HEK293 (cell line): ENCODE results near the gene ZBTB47.

Source experiments
- GLIS1 ChIP-seq: fragments of 450-650 bp; formaldehyde crosslinking; IDR thresholded peaks from 2 replicates; pipeline ENCODE4 v1.5.1; 2016; ENCODE audit warnings: missing biosample characterization, missing genetic modification characterization
- GLIS2 ChIP-seq: fragments of 450-650 bp; formaldehyde crosslinking; IDR thresholded peaks from 2 replicates; pipeline ENCODE4 v1.5.1; 2016; ENCODE audit warnings: missing biosample characterization, missing genetic modification characterization
- MYNN ChIP-seq: fragments of 450-650 bp; formaldehyde crosslinking; IDR thresholded peaks from 2 replicates; pipeline ENCODE4 v1.5.1; 2016; ENCODE audit warnings: missing biosample characterization, missing genetic modification characterization, borderline replicate concordance
- OSR2 ChIP-seq: fragments of 450-650 bp; formaldehyde crosslinking; IDR thresholded peaks from 2 replicates; pipeline ENCODE4 v1.5.1; 2016; ENCODE audit warnings: missing biosample characterization, missing genetic modification characterization
- SALL2 ChIP-seq: fragments of 450-650 bp; formaldehyde crosslinking; IDR thresholded peaks from 2 replicates; pipeline ENCODE4 v1.5.0; 2017; ENCODE audit warnings: missing biosample characterization, mild to moderate bottlenecking, missing genetic modification characterization, borderline replicate concordance
- SP3 ChIP-seq: fragments of 450-650 bp; formaldehyde crosslinking; IDR thresholded peaks from 2 replicates; pipeline ENCODE4 v1.5.1; 2016; ENCODE audit warnings: missing biosample characterization, missing genetic modification characterization
- TCF7L2 ChIP-seq: IDR thresholded peaks from 2 replicates; pipeline ENCODE4 v1.6.1; 2011; ENCODE audit warnings: low read depth, mild to moderate bottlenecking, inconsistent platforms, low read length, moderate library complexity, borderline replicate concordance
- TRIM28 ChIP-seq: IDR thresholded peaks from 2 replicates; pipeline ENCODE4 v1.6.1; 2011; ENCODE audit warnings: low read length, control low read depth, borderline replicate concordance
- ZBTB1 ChIP-seq: fragments of 450-650 bp; formaldehyde crosslinking; IDR thresholded peaks from 2 replicates; pipeline ENCODE4 v1.5.1; 2016; ENCODE audit warnings: missing biosample characterization, missing genetic modification characterization
- ZBTB20 ChIP-seq: fragments of 450-650 bp; formaldehyde crosslinking; IDR thresholded peaks from 2 replicates; pipeline ENCODE4 v1.5.1; 2016; ENCODE audit warnings: missing biosample characterization, missing genetic modification characterization
- ZEB2 ChIP-seq: fragments of 450-650 bp; formaldehyde crosslinking; IDR thresholded peaks from 2 replicates; pipeline ENCODE4 v1.5.1; 2016; ENCODE audit warnings: missing biosample characterization, missing genetic modification characterization
- ZIC2 ChIP-seq: fragments of 450-650 bp; formaldehyde crosslinking; IDR thresholded peaks from 2 replicates; pipeline ENCODE4 v1.5.1; 2016; ENCODE audit warnings: missing biosample characterization, missing genetic modification characterization
- ZNF132 ChIP-seq: fragments of 450-650 bp; formaldehyde crosslinking; IDR thresholded peaks from 2 replicates; pipeline ENCODE4 v1.5.1; 2017; ENCODE audit warnings: missing biosample characterization, missing genetic modification characterization, borderline replicate concordance
- ZNF133 ChIP-seq: fragments of 450-650 bp; formaldehyde crosslinking; IDR thresholded peaks from 2 replicates; pipeline ENCODE4 v1.5.1; 2016; ENCODE audit warnings: missing biosample characterization, missing genetic modification characterization
- ZNF175 ChIP-seq: fragments of 450-650 bp; formaldehyde crosslinking; IDR thresholded peaks from 2 replicates; pipeline ENCODE4 v1.5.1; 2016; ENCODE audit warnings: missing biosample characterization, missing genetic modification characterization
- ZNF529 ChIP-seq: fragments of 450-650 bp; formaldehyde crosslinking; IDR thresholded peaks from 2 replicates; pipeline ENCODE4 v1.5.1; 2017; ENCODE audit warnings: missing genetic modification characterization, missing biosample characterization; ENCODE audit not compliant: insufficient replicate concordance
- ZNF530 ChIP-seq: fragments of 450-650 bp; formaldehyde crosslinking; IDR thresholded peaks from 2 replicates; pipeline ENCODE4 v1.5.1; 2016; ENCODE audit warnings: low read depth, missing biosample characterization, missing genetic modification characterization
- ZNF555 ChIP-seq: fragments of 450-650 bp; formaldehyde crosslinking; conservative IDR thresholded peaks from 2 replicates; pipeline ENCODE4 v1.5.1; 2017; ENCODE audit warnings: missing biosample characterization, mild to moderate bottlenecking, missing genetic modification characterization, inconsistent platforms
- ZNF558 ChIP-seq: fragments of 450-650 bp; formaldehyde crosslinking; IDR thresholded peaks from 2 replicates; pipeline ENCODE4 v1.5.1; 2016; ENCODE audit warnings: missing biosample characterization, missing genetic modification characterization
- ZNF596 ChIP-seq: fragments of 450-650 bp; IDR thresholded peaks from 2 replicates; pipeline ENCODE4 v1.5.0; 2018; ENCODE audit warnings: missing biosample characterization, mild to moderate bottlenecking, missing genetic modification characterization, moderate library complexity
- ZNF610 ChIP-seq: fragments of 450-650 bp; formaldehyde crosslinking; IDR thresholded peaks from 2 replicates; pipeline ENCODE4 v1.5.1; 2016; ENCODE audit warnings: missing biosample characterization, missing genetic modification characterization, borderline replicate concordance
- ZNF621 ChIP-seq: fragments of 450-650 bp; formaldehyde crosslinking; IDR thresholded peaks from 2 replicates; pipeline ENCODE4 v1.5.1; 2017; ENCODE audit warnings: missing biosample characterization, missing genetic modification characterization
- ZNF626 ChIP-seq: fragments of 450-650 bp; sonication (Bioruptor Pico); formaldehyde crosslinking; IDR thresholded peaks from 2 replicates; pipeline ENCODE4 v1.5.1; 2018; ENCODE audit warnings: missing biosample characterization, missing genetic modification characterization, inconsistent platforms
- ZNF658 ChIP-seq: fragments of 450-650 bp; formaldehyde crosslinking; IDR thresholded peaks from 2 replicates; pipeline ENCODE4; 2016; ENCODE audit warnings: missing biosample characterization, missing genetic modification characterization
- ZNF677 ChIP-seq: fragments of 450-650 bp; IDR thresholded peaks from 2 replicates; pipeline ENCODE4 v1.5.0; 2018; ENCODE audit warnings: missing biosample characterization, mild to moderate bottlenecking, missing genetic modification characterization, moderate library complexity
- ZNF785 ChIP-seq: fragments of 450-650 bp; formaldehyde crosslinking; IDR thresholded peaks from 2 replicates; pipeline ENCODE4 v1.5.1; 2016; ENCODE audit warnings: missing biosample characterization, missing genetic modification characterization
- ZNF837 ChIP-seq: fragments of 450-650 bp; formaldehyde crosslinking; IDR thresholded peaks from 2 replicates; pipeline ENCODE4 v1.5.1; 2016; ENCODE audit warnings: missing biosample characterization, missing genetic modification characterization
- TF ChIP-seq, protein P1 (sequence below): fragments of 450-650 bp; formaldehyde crosslinking; IDR thresholded peaks from 2 replicates; pipeline ENCODE4 v1.5.1; 2016; ENCODE audit warnings: missing biosample characterization, missing genetic modification characterization
- TF ChIP-seq, protein P2 (sequence below): IDR thresholded peaks from 2 replicates; pipeline ENCODE4 v1.6.1; 2011; ENCODE audit warnings: mild to moderate bottlenecking, low read depth, low read length, borderline replicate concordance
- TF ChIP-seq, protein P3 (sequence below): fragments of 450-650 bp; formaldehyde crosslinking; IDR thresholded peaks from 2 replicates; pipeline ENCODE4 v1.5.1; 2017; ENCODE audit warnings: missing biosample characterization, mild to moderate bottlenecking, missing genetic modification characterization, moderate library complexity
- TF ChIP-seq, protein P4 (sequence below): fragments of 450-650 bp; formaldehyde crosslinking; IDR thresholded peaks from 2 replicates; pipeline ENCODE4 v1.5.1; 2017; ENCODE audit warnings: missing biosample characterization, missing genetic modification characterization
- TF ChIP-seq, protein P5 (sequence below): fragments of 450-650 bp; formaldehyde crosslinking; IDR thresholded peaks from 2 replicates; pipeline ENCODE4 v1.5.1; 2016; ENCODE audit warnings: missing biosample characterization, missing genetic modification characterization, low read depth

The ZBTB47 gene

DNA sequence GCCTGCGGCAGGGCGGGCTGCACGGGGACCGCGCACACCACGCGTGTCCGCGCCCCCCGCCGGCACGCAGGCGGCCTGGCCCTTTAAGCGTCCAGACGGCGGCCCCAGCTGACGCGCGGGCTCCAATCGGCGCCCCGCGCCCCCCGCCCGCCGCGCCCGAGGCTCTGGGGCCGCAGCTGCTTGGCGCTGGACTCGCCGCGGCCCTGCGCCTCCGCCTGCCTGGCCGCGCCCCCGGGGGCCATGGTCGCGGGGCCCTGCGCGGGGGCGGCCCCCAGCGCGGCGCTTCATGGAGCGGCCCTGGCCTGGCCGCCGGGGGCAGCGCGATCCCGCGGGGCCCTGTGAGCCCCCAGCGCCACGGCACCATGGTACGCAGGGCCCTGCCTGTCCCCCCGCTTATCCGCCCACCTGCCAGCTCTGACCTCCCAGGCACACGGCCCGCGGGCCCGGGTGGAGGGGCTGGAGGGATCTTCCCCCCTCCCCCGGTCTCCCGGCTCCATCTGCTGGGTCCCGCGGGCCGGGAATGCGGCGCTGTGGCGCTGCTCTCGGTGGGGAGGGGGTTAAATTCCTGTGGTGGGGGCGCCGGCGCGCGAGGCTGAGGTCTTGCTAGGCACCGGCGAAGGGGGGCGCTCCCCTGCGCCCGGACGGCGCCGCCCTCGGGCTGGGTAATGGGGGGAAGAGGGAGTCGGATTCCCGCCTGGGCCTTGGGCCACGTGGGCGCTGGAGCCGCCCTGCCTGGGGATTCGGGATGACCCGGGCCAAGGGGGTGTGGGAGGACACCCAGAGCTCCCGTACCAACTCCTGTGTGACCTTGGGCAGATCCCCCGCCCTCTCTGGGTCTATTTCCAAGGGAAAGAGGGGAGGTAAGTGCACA lies 1.1 kb downstream of the ZBTB47 start (continued):
- TF ChIP-seq ZNF530 (tag by site-specific recombination) (no peak), ZNF677 (tag by site-specific recombination) (no peak), ZNF175 (tag by site-specific recombination) (no peak), OSR2 (tag by site-specific recombination) (no peak), TRIM28 (no peak), MYNN (tag by site-specific recombination) (no peak), ZNF558 (tag by site-specific recombination) (no peak), GLIS2 (tag by site-specific recombination) (peak; percentile 75), ZNF596 (tag by site-specific recombination) (no peak), ZNF555 (no peak), SP3 (tag by site-specific recombination) (peak; percentile 42), ZEB2 (peak; percentile 75), SALL2 (tag by site-specific recombination) (no peak), ZNF837 (tag by site-specific recombination) (no peak), ZNF658 (tag by site-specific recombination) (no peak), ZBTB1 (tag by site-specific recombination) (no peak), ZNF626 (tag by site-specific recombination) (no peak), ZIC2 (tag by site-specific recombination) (no peak), ZNF610 (tag by site-specific recombination) (no peak), ZNF133 (tag by site-specific recombination) (no peak), ZNF132 (tag by site-specific recombination) (no peak), GLIS1 (peak; percentile 53), ZBTB20 (tag by site-specific recombination) (0 out of 2 replicates have a peak, but pooled peaks have one; percentile 12), TCF7L2 (no peak), ZNF785 (no peak), ZNF529 (tag by site-specific recombination) (no peak), ZNF621 (tag by site-specific recombination) (no peak)
- TF ChIP-seq, protein P1, sequence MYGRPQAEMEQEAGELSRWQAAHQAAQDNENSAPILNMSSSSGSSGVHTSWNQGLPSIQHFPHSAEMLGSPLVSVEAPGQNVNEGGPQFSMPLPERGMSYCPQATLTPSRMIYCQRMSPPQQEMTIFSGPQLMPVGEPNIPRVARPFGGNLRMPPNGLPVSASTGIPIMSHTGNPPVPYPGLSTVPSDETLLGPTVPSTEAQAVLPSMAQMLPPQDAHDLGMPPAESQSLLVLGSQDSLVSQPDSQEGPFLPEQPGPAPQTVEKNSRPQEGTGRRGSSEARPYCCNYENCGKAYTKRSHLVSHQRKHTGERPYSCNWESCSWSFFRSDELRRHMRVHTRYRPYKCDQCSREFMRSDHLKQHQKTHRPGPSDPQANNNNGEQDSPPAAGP (tag by site-specific recombination): peak; percentile 56; the same call in 1 of the 2 replicates
- TF ChIP-seq, protein P2, sequence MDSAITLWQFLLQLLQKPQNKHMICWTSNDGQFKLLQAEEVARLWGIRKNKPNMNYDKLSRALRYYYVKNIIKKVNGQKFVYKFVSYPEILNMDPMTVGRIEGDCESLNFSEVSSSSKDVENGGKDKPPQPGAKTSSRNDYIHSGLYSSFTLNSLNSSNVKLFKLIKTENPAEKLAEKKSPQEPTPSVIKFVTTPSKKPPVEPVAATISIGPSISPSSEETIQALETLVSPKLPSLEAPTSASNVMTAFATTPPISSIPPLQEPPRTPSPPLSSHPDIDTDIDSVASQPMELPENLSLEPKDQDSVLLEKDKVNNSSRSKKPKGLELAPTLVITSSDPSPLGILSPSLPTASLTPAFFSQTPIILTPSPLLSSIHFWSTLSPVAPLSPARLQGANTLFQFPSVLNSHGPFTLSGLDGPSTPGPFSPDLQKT: no peak
- TF ChIP-seq, protein P3, sequence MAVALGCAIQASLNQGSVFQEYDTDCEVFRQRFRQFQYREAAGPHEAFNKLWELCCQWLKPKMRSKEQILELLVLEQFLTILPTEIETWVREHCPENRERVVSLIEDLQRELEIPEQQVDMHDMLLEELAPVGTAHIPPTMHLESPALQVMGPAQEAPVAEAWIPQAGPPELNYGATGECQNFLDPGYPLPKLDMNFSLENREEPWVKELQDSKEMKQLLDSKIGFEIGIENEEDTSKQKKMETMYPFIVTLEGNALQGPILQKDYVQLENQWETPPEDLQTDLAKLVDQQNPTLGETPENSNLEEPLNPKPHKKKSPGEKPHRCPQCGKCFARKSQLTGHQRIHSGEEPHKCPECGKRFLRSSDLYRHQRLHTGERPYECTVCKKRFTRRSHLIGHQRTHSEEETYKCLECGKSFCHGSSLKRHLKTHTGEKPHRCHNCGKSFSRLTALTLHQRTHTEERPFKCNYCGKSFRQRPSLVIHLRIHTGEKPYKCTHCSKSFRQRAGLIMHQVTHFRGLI (tag by site-specific recombination): no peak
- TF ChIP-seq, protein P4, sequence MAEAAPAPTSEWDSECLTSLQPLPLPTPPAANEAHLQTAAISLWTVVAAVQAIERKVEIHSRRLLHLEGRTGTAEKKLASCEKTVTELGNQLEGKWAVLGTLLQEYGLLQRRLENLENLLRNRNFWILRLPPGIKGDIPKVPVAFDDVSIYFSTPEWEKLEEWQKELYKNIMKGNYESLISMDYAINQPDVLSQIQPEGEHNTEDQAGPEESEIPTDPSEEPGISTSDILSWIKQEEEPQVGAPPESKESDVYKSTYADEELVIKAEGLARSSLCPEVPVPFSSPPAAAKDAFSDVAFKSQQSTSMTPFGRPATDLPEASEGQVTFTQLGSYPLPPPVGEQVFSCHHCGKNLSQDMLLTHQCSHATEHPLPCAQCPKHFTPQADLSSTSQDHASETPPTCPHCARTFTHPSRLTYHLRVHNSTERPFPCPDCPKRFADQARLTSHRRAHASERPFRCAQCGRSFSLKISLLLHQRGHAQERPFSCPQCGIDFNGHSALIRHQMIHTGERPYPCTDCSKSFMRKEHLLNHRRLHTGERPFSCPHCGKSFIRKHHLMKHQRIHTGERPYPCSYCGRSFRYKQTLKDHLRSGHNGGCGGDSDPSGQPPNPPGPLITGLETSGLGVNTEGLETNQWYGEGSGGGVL: peak; percentile 87
- TF ChIP-seq, protein P5, sequence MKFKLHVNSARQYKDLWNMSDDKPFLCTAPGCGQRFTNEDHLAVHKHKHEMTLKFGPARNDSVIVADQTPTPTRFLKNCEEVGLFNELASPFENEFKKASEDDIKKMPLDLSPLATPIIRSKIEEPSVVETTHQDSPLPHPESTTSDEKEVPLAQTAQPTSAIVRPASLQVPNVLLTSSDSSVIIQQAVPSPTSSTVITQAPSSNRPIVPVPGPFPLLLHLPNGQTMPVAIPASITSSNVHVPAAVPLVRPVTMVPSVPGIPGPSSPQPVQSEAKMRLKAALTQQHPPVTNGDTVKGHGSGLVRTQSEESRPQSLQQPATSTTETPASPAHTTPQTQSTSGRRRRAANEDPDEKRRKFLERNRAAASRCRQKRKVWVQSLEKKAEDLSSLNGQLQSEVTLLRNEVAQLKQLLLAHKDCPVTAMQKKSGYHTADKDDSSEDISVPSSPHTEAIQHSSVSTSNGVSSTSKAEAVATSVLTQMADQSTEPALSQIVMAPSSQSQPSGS (tag by site-specific recombination): no peak
